Measurements from ENCODE around the gene JMJD1C.

DNA sequence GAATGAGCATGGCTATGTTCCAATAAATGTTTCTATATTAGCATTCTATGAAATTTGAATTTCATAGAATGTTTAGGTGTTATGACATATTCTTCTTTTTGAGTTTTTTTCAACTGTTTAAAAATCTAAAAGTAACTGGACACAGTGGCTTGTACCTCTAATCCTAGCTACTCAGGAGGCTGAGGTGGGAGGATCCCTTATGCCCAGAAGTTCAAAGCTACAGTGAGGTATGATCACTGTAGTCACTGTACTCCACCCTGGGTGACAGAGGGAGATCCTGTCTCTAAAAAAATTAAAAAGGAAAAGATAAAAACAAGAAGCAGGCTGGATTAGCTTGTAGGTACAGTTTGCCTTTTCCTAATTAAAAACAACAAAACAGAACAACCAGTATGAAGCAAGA is 237.5 kb downstream of the JMJD1C start:
- TF ChIP-seq, protein P1, sequence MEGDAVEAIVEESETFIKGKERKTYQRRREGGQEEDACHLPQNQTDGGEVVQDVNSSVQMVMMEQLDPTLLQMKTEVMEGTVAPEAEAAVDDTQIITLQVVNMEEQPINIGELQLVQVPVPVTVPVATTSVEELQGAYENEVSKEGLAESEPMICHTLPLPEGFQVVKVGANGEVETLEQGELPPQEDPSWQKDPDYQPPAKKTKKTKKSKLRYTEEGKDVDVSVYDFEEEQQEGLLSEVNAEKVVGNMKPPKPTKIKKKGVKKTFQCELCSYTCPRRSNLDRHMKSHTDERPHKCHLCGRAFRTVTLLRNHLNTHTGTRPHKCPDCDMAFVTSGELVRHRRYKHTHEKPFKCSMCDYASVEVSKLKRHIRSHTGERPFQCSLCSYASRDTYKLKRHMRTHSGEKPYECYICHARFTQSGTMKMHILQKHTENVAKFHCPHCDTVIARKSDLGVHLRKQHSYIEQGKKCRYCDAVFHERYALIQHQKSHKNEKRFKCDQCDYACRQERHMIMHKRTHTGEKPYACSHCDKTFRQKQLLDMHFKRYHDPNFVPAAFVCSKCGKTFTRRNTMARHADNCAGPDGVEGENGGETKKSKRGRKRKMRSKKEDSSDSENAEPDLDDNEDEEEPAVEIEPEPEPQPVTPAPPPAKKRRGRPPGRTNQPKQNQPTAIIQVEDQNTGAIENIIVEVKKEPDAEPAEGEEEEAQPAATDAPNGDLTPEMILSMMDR (conservative IDR thresholded peaks at IDR 0.05; ENCODE audit: low read depth, low read length): no peak
- no peak for TF ChIP-seq EZH2phosphoT487 (IDR thresholded peaks at IDR 0.05; ENCODE audit: borderline replicate concordance, low read length)

Data from PC-3 (cell line).